Colonic mucosa (tissue), 4 donors: ENCODE data around the gene SPATA31D3. TPM values are rescaled to one million over a fixed set of nuclear protein-coding genes. Genes with fewer than 3 reads are reported as not detected.

ENCODE experiments used
- DNase-seq: peaks from one replicate; pipeline ENCODE4 v3.0.0-alpha.2; 2020
- H3K27ac ChIP-seq: fragments of 200-600 bp; one replicate; pipeline ENCODE4 v1.8.0; 2021
- H3K27me3 ChIP-seq: fragments of 200-600 bp; one replicate; pipeline ENCODE4 v1.8.0; 2021
- H3K36me3 ChIP-seq: fragments of 200-600 bp; one replicate; pipeline ENCODE4 v1.8.0; 2021
- H3K4me1 ChIP-seq: fragments of 200-600 bp; one replicate; pipeline ENCODE4 v1.8.0; 2021; ENCODE audit warnings: mild to moderate bottlenecking
- H3K4me3 ChIP-seq: fragments of 200-600 bp; one replicate; pipeline ENCODE4 v1.8.0; 2021
- H3K9ac ChIP-seq, 2 donors: one replicate each; pipeline ENCODE4 v1.7.0; 2013; ENCODE audit warnings: control low read depth in 2 of 2, low read depth in 2 of 2, low read length in 2 of 2
- H3K9me3 ChIP-seq: fragments of 200-600 bp; one replicate; pipeline ENCODE4 v1.8.0; 2021
- CTCF ChIP-seq: fragments of 200-600 bp; IDR thresholded peaks from one replicate; pipeline ENCODE4 v1.8.0; 2022; ENCODE audit warnings: antibody characterized with exemption, mild to moderate bottlenecking
- intact Hi-C: fragments of 100-400 bp; cut with DNase I; formaldehyde crosslinking; loops from one replicate; pipeline ENCODE4 v1.14.1; 2022
- total RNA-seq, 2 donors: library from RNA; stranded (reverse); fragmentation: NEBNext Ultra II Directional in 1 of 2; extraction: Animal tissue kit (Norgen Biotek cat#: 25700) in 1 of 2; gene quantifications; one replicate each; pipeline ENCODE4 v1.2.1, GENCODE V29; 2021
- donor health status: healthy.
- donor health status: DM: no; HTN: no; CAD: no.
- donor health status: DM: no; HTN: no; CAD: no.

The SPATA31D3 gene
- total RNA-seq, 2 donors from 2014 or later: not detected

- no peak for DNase-seq
- Histone ChIP-seq H3K4me1 (no peaks in the 10 kb centered on the region), H3K27ac (no peak overlapping the region)
These were observed 9.8 kb downstream of the SPATA31D3 start for GRCh38 chr9:81953096-81953495.

GRCh38 chr9:81955625-81956024 is 12.3 kb downstream of the SPATA31D3 start:
- intact Hi-C loops: no loop called here
- H3K9me3 ChIP-seq: no peaks in the 10 kb centered on the region

More at GRCh38 chr9:81953096-81953495, 9.8 kb downstream of the SPATA31D3 start:
- Histone ChIP-seq H3K4me3 (no peak overlapping the region), H3K9ac (no peak overlapping the region), H3K9me3 (no peaks in the 10 kb centered on the region), H3K27me3 (no peaks in the 10 kb centered on the region), H3K36me3 (no peaks in the 10 kb centered on the region)
- intact Hi-C loops: no loop called here
- TF ChIP-seq CTCF: no peak

GRCh38 chr9:81964218-81965171 is 21.2 kb downstream of the SPATA31D3 start:
- Histone ChIP-seq H3K36me3 (no peaks in the 10 kb centered on the region), H3K4me1 (no peaks in the 10 kb centered on the region), H3K4me3 (no peak overlapping the region), H3K9ac (no peak overlapping the region), H3K27ac (no peak overlapping the region), H3K27me3 (no peaks in the 10 kb centered on the region), H3K9me3 (no peaks in the 10 kb centered on the region)
- intact Hi-C loops: no loop called here
- no peak for TF ChIP-seq CTCF
- DNase-seq: no peak

More at GRCh38 chr9:81955625-81956024, 12.3 kb downstream of the SPATA31D3 start:
- Histone ChIP-seq H3K9ac (no peak overlapping the region), H3K4me3 (no peak overlapping the region), H3K36me3 (no peaks in the 10 kb centered on the region), H3K27ac (no peak overlapping the region), H3K27me3 (no peaks in the 10 kb centered on the region), H3K4me1 (no peaks in the 10 kb centered on the region)
- TF ChIP-seq CTCF: no peak
- no peak for DNase-seq

- Histone ChIP-seq H3K27ac (no peak overlapping the region), H3K9ac (no peak overlapping the region), H3K27me3 (no peaks in the 10 kb centered on the region), H3K4me3 (no peak overlapping the region), H3K9me3 (no peaks in the 10 kb centered on the region), H3K36me3 (no peaks in the 10 kb centered on the region), H3K4me1 (no peaks in the 10 kb centered on the region)
- no peak for DNase-seq
- intact Hi-C loops: no loop called here
- no peak for TF ChIP-seq CTCF
These were observed 24.7 kb downstream of the SPATA31D3 start for GRCh38 chr9:81968026-81968425.

GRCh38 chr9:81969971-81970370 is 26.7 kb downstream of the SPATA31D3 start:
- no peak overlapping the region for H3K27ac ChIP-seq
- H3K27me3 ChIP-seq: no peaks in the 10 kb centered on the region
- no peak for TF ChIP-seq CTCF
- no peaks in the 10 kb centered on the region for H3K36me3 ChIP-seq
- H3K9ac ChIP-seq: no peak overlapping the region
- no peaks in the 10 kb centered on the region for H3K9me3 ChIP-seq
- H3K4me1 ChIP-seq: no peaks in the 10 kb centered on the region
- no peak for DNase-seq
- H3K4me3 ChIP-seq: no peak overlapping the region
- intact Hi-C loops: no loop called here
